ENCODE data around the gene CRISPLD2.

Gene CRISPLD2

GRCh38 chr16:84925773-84926372, 106.1 kb downstream of the CRISPLD2 start:
- ATAC-seq (replicated peaks): no peak
- no peak overlapping the region for H3K27ac Mint-ChIP-seq
- H3K27me3 Mint-ChIP-seq: no peaks in the 10 kb centered on the region
- no peak for DNase-seq
- H3K4me1 Mint-ChIP-seq: peaks cover 0 to 4% of the 10 kb centered on the region in 2 donors
- H3K4me3 Mint-ChIP-seq: no peak overlapping the region
- H3K36me3 Mint-ChIP-seq: peaks cover 0 to 4% of the 10 kb centered on the region in 2 donors
- H3K9me3 Mint-ChIP-seq: peaks cover under 1 to 2% of the 10 kb centered on the region in 2 donors

GRCh38 chr16:84926462-84926861, 106.7 kb downstream of the CRISPLD2 start:
- H3K4me1 Mint-ChIP-seq: peaks cover 0 to 4% of the 10 kb centered on the region in 2 donors
- H3K4me3 Mint-ChIP-seq: no peak overlapping the region
- ATAC-seq (replicated peaks) (no peak), DNase-seq (no peak)
- H3K9me3 Mint-ChIP-seq: peaks cover 3 to 4% of the 10 kb centered on the region in 2 donors
- H3K27me3 Mint-ChIP-seq: no peaks in the 10 kb centered on the region
- H3K36me3 Mint-ChIP-seq: peaks cover 0 to 4% of the 10 kb centered on the region in 2 donors
- H3K27ac Mint-ChIP-seq: no peak overlapping the region

- peaks cover 3 to 4% of the 10 kb centered on the region in 2 donors for H3K9me3 Mint-ChIP-seq
- H3K36me3 Mint-ChIP-seq: peaks cover 0 to 4% of the 10 kb centered on the region in 2 donors
- DNase-seq (no peak), ATAC-seq (replicated peaks) (no peak)
- peaks cover 0 to 4% of the 10 kb centered on the region in 2 donors for H3K4me1 Mint-ChIP-seq
- no peaks in the 10 kb centered on the region for H3K27me3 Mint-ChIP-seq
- H3K27ac Mint-ChIP-seq: no peak overlapping the region
- no peak overlapping the region for H3K4me3 Mint-ChIP-seq
Observed at GRCh38 chr16:84927621-84928591, 108.1 kb downstream of the CRISPLD2 start.

- Mint-ChIP-seq H3K27me3 (no peaks in the 10 kb centered on the region), H3K9me3 (peaks cover 3 to 4% of the 10 kb centered on the region in 2 donors), H3K27ac (no peak overlapping the region), H3K4me1 (peaks cover 0 to 4% of the 10 kb centered on the region in 2 donors), H3K36me3 (peaks cover 0 to 4% of the 10 kb centered on the region in 2 donors), H3K4me3 (no peak overlapping the region)
- DNase-seq: no peak
- no peak for ATAC-seq (replicated peaks)
Observed at GRCh38 chr16:84928679-84929420, 109.1 kb downstream of the CRISPLD2 start.

- Mint-ChIP-seq H3K36me3 (peaks cover 0 to 4% of the 10 kb centered on the region in 2 donors), H3K27ac (peak overlapping the region; percentile 93), H3K4me3 (peak overlapping the region in 1 of 2 donors; percentile 50), H3K4me1 (peaks cover 0 to 4% of the 10 kb centered on the region in 2 donors), H3K9me3 (peaks cover 3 to 4% of the 10 kb centered on the region in 2 donors), H3K27me3 (no peaks in the 10 kb centered on the region)
- DNase-seq: no peak
- peak in 1 of 2 donors; percentile 31 for ATAC-seq (replicated peaks)
Observed at GRCh38 chr16:84929421-84930297, 109.9 kb downstream of the CRISPLD2 start.

GRCh38 chr16:84930298-84931106, 110.7 kb downstream of the CRISPLD2 start:
- Mint-ChIP-seq H3K4me3 (peak overlapping the region in 1 of 2 donors; percentile 50), H3K4me1 (peaks cover 0 to 4% of the 10 kb centered on the region in 2 donors), H3K27me3 (no peaks in the 10 kb centered on the region), H3K27ac (peak overlapping the region; percentile 93), H3K9me3 (peaks cover 3 to 4% of the 10 kb centered on the region in 2 donors), H3K36me3 (peaks cover 0 to 4% of the 10 kb centered on the region in 2 donors)
- DNase-seq (no peak), ATAC-seq (replicated peaks) (peak in 1 of 2 donors; percentile 25)

GRCh38 chr16:84931107-84931494, 111.3 kb downstream of the CRISPLD2 start:
- peak overlapping the region; percentile 93 for H3K27ac Mint-ChIP-seq
- peaks cover 3 to 4% of the 10 kb centered on the region in 2 donors for H3K9me3 Mint-ChIP-seq
- peak overlapping the region in 1 of 2 donors; percentile 41 for H3K4me3 Mint-ChIP-seq
- no peak for DNase-seq
- H3K4me1 Mint-ChIP-seq: peaks cover 0 to 4% of the 10 kb centered on the region in 2 donors
- ATAC-seq (replicated peaks): no peak
- no peaks in the 10 kb centered on the region for H3K27me3 Mint-ChIP-seq
- peaks cover 0 to 4% of the 10 kb centered on the region in 2 donors for H3K36me3 Mint-ChIP-seq

GRCh38 chr16:84931506-84931905, 111.7 kb downstream of the CRISPLD2 start:
- Mint-ChIP-seq H3K4me1 (peaks cover 0 to 4% of the 10 kb centered on the region in 2 donors), H3K4me3 (no peak overlapping the region), H3K27ac (peak overlapping the region; percentile 54), H3K27me3 (no peaks in the 10 kb centered on the region), H3K9me3 (peaks cover 3 to 4% of the 10 kb centered on the region in 2 donors), H3K36me3 (peaks cover 0 to 4% of the 10 kb centered on the region in 2 donors)
- ATAC-seq (replicated peaks) (no peak), DNase-seq (no peak)

- Mint-ChIP-seq H3K4me1 (peaks cover 0 to 4% of the 10 kb centered on the region in 2 donors), H3K27ac (no peak overlapping the region), H3K36me3 (peaks cover 0 to 4% of the 10 kb centered on the region in 2 donors), H3K4me3 (no peak overlapping the region), H3K9me3 (peaks cover 3 to 4% of the 10 kb centered on the region in 2 donors), H3K27me3 (no peaks in the 10 kb centered on the region)
- DNase-seq (no peak), ATAC-seq (replicated peaks) (no peak)
Observed at GRCh38 chr16:84932681-84933080, 112.9 kb downstream of the CRISPLD2 start.

GRCh38 chr16:84933774-84934631, 114.2 kb downstream of the CRISPLD2 start:
- no peaks in the 10 kb centered on the region for H3K27me3 Mint-ChIP-seq
- DNase-seq (no peak), ATAC-seq (replicated peaks) (no peak)
- peaks cover 0 to 4% of the 10 kb centered on the region in 2 donors for H3K4me1 Mint-ChIP-seq
- H3K36me3 Mint-ChIP-seq: peaks cover 0 to 4% of the 10 kb centered on the region in 2 donors
- H3K27ac Mint-ChIP-seq: no peak overlapping the region
- H3K4me3 Mint-ChIP-seq: no peak overlapping the region
- H3K9me3 Mint-ChIP-seq: peaks cover 3 to 4% of the 10 kb centered on the region in 2 donors

GRCh38 chr16:84937196-84938005, 117.6 kb downstream of the CRISPLD2 start:
- Mint-ChIP-seq H3K27me3 (peaks cover 0 to 5% of the 10 kb centered on the region in 2 donors), H3K4me3 (no peak overlapping the region), H3K9me3 (no peaks in the 10 kb centered on the region), H3K4me1 (no peaks in the 10 kb centered on the region), H3K36me3 (no peaks in the 10 kb centered on the region), H3K27ac (no peak overlapping the region)
- ATAC-seq (replicated peaks) (no peak), DNase-seq (no peak)

All from stimulated activated naive B cell treated with anti-CD40 and anti-IgM and Interleukin-4, amounts not matched to agents 10 μg/mL and 1 μg/mL and 100 μg/mL, for 72 hours (primary cell).